ENCODE results near the gene EPS15.

EPS15 gene

GRCh38 chr1:51523931-51524330 is 4.9 kb upstream of the EPS15 start:
- TF ChIP-seq CTCF (IDR thresholded peaks at IDR 0.05; ENCODE audit: extremely low read depth, insufficient read depth, missing control alignments), result no peak
- in situ Hi-C loops (cut with MboI; ENCODE audit: low pct_unique_long_range_greater_than_20kb, low sequenced_read_pairs, unreplicated experiment), result no loop called here
- DNase-seq (ENCODE audit: low spot score), result no peak

- peak; percentile 40 for DNase-seq (ENCODE audit: low spot score)
- no peak for TF ChIP-seq CTCF (IDR thresholded peaks at IDR 0.05; ENCODE audit: extremely low read depth, insufficient read depth, missing control alignments)
- in situ Hi-C loops (cut with MboI; ENCODE audit: low pct_unique_long_range_greater_than_20kb, low sequenced_read_pairs, unreplicated experiment), result no loop called here
Measured at GRCh38 chr1:51520700-51521248, 1.7 kb upstream of the EPS15 start.

DNA sequence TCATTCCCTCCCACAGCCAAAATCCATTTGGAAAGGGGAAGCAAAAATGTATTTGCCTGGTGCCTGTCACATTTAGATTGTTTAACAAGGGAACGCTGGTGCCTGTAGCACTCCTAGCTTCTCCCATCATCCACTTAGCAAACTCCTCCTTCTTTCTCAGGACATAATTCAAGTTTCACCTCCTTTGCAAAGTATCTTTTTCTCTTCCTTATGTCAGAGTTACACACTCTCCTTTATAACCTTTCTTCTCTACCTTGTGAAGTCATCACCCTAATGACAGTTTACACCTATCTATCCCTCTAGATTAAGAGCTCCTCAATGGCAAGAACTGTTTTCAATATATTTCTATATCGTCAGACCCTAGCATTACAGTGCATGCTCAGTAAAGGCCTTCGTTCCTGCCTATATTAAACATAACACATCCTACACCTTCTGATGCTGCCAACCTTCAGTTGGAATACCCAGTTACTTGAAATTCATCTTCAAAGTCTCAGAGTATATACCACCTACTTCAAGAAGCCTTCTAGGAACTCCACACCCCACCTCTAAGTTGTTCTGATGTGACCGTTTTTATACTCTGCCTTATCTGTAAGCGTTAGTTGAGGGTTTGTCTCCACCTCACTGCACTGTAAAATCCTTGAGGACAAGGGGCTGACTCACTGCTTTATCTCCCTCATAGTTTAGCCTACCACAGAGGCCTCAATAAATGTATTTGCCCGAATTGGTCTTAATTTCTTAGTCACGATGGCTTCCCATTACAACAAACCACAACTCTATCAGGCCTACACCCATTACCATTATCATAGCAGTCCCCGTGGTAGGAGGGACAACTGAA is 1.0 kb upstream of the EPS15 start:
- in situ Hi-C loops (cut with MboI; ENCODE audit: low pct_unique_long_range_greater_than_20kb, low sequenced_read_pairs, unreplicated experiment), result no loop called here
- no peak for TF ChIP-seq CTCF (IDR thresholded peaks at IDR 0.05; ENCODE audit: extremely low read depth, insufficient read depth, missing control alignments)
- no peak for DNase-seq (ENCODE audit: low spot score)

DNA sequence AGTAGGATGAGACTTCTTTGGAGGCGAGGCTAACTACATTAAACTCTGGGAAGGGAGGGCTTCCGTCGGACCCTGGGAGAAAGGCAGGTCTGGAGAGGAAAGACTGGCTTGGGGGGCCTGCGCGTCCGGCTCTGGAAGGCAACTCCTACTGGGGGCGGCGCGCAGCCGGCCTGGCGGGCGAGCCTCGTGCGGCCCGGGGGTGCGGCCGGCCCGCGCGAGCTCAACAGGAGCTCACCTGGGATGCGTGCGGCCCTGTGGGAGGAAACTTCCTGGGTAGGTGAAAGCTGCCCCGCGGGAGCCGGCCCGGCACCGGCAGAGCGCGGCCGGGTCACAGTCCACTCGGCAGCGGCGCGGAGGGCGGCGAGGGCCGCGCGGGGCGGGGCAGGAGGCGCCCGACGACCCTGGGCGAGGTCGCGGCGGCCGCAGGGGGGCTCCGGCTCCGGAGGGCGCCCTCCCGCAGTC is 449 bp downstream of the EPS15 start:
- no peak for DNase-seq (ENCODE audit: low spot score)
- in situ Hi-C loops (cut with MboI; ENCODE audit: low pct_unique_long_range_greater_than_20kb, low sequenced_read_pairs, unreplicated experiment), result no loop called here
- no peak for TF ChIP-seq CTCF (IDR thresholded peaks at IDR 0.05; ENCODE audit: extremely low read depth, insufficient read depth, missing control alignments)

DNA sequence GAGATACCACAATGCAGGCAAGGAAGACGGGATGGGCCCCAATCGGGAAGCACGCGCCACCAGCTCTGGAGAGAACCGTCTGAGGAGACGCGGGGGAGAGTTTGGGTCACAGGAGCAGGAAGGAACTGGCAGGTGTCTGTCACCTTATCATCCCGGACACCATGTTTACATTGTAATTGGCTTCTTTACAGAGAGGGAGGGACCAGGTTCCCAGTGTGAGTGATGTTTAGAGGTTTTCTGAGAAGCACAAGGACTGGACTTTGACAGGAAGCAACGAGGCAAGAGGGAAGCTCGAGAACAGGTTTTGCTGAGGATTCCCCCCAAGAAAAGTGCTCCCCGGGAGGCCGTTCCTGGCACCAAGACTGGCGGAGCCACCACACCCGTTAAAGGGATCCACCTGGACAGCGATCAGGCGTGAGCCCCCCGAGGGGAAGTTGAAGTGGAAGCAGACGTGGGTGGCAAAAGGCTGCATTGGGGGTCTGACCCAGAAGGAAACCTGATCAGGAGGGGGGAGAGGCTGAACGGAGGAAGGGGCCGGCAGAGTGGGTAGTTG is 957 bp downstream of the EPS15 start:
- in situ Hi-C loops (cut with MboI; ENCODE audit: low pct_unique_long_range_greater_than_20kb, low sequenced_read_pairs, unreplicated experiment), result no loop called here
- peak; percentile 65 for DNase-seq (ENCODE audit: low spot score)
- TF ChIP-seq CTCF (IDR thresholded peaks at IDR 0.05; ENCODE audit: extremely low read depth, insufficient read depth, missing control alignments), result no peak

GRCh38 chr1:51517361-51518032 is 1.6 kb downstream of the EPS15 start:
- no peak for DNase-seq (ENCODE audit: low spot score)
- TF ChIP-seq CTCF (IDR thresholded peaks at IDR 0.05; ENCODE audit: extremely low read depth, insufficient read depth, missing control alignments), result no peak
- in situ Hi-C loops (cut with MboI; ENCODE audit: low pct_unique_long_range_greater_than_20kb, low sequenced_read_pairs, unreplicated experiment), result no loop called here
